ENCODE results near the gene ZCCHC4. TPM values are rescaled to one million over a fixed set of nuclear protein-coding genes. Genes with fewer than 3 reads are reported as not detected.
"Not testable (repeated sequence)": the region's sequence is repeated elsewhere in the genome, so short reads cannot be mapped to it uniquely, and the experiment has no call there.

Gene ZCCHC4
- total RNA-seq, 2 experiments from 2014 or later, result 11.7 to 12.3 TPM

- Mint-ChIP-seq H3K27me3 (no peaks in the 10 kb centered on the region), H3K9me3 (ENCODE audit: low read depth) (no peaks in the 10 kb centered on the region), H3K4me3 (no peak overlapping the region), H3K4me1 (peaks cover 33% of the 10 kb centered on the region), H3K36me3 (ENCODE audit: low read depth) (peaks cover 30% of the 10 kb centered on the region), H3K27ac (peak overlapping the region; percentile 89)
- POLR2A ChIA-PET, result interaction anchor here (1.2 to 1.6 kb wide), 2 partner anchors 9 to 162 kb away, joined by 4 to 9 read pairs; partner anchors contain the start of genes SEPSECS and ZCCHC4
- CTCF ChIA-PET, result interaction anchor here (0.6 kb wide), 1 partner anchor 36 kb away, joined by 3 read pairs; no protein-coding TSS in a partner anchor
- ATAC-seq (peak; percentile 30), DNase-seq (no peak)
- intact Hi-C loops (cut with DNase I, micrococcal nuclease), result loop anchor here in 1 of 2 experiments (2.0 to 5.0 kb wide), 4 partner anchors 55 to 161 kb away; partner anchors contain the start of genes ANAPC4, PI4K2B and SEPSECS
Observed at GRCh38 chr4:25321703-25322102, 9.1 kb downstream of the ZCCHC4 start.

- peaks cover 12% of the 10 kb centered on the region for H3K4me1 Mint-ChIP-seq
- ATAC-seq; intact Hi-C loops (cut with DNase I, micrococcal nuclease); H3K9me3 Mint-ChIP-seq (ENCODE audit: low read depth); H3K27me3 Mint-ChIP-seq; H3K4me3 Mint-ChIP-seq; DNase-seq; H3K27ac Mint-ChIP-seq; H3K36me3 Mint-ChIP-seq (ENCODE audit: low read depth); POLR2A ChIA-PET: not testable (repeated sequence)
- CTCF ChIA-PET, result interaction anchor here (0.6 to 0.9 kb wide), 2 partner anchors 16 to 50 kb away, joined by 3 to 4 read pairs; partner anchors contain the start of gene ZCCHC4
Observed at GRCh38 chr4:25328463-25328862, 15.9 kb downstream of the ZCCHC4 start.

DNA sequence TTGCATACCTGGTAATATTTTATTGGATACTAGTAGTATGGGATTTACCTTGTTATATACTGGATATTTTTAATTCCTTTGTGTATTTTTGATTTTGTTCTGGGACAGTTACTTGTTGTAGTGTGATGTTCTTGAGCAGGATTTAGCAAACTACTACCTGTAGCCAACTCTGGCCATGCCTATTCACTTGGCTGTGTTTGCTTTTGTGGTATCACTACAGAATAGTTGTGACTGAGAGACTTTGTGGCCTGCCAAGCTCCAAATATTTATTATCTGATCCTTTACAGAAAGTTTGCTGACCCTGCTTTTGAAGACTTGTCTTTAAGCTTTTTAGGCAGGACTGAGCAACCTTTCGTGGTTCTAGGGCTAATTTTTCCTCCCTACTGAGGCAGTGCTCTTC lies 17.8 kb downstream of the ZCCHC4 start:
- DNase-seq (no peak), ATAC-seq (no peak)
- POLR2A ChIA-PET, result no interaction called here
- intact Hi-C loops (cut with DNase I, micrococcal nuclease), result no loop called here
- H3K27me3 Mint-ChIP-seq, result no peaks in the 10 kb centered on the region
- no peaks in the 10 kb centered on the region for H3K9me3 Mint-ChIP-seq (ENCODE audit: low read depth)
- H3K36me3 Mint-ChIP-seq (ENCODE audit: low read depth), result peaks cover 7% of the 10 kb centered on the region
- H3K4me1 Mint-ChIP-seq, result peaks cover 12% of the 10 kb centered on the region
- peak overlapping the region; percentile 85 for H3K27ac Mint-ChIP-seq
- H3K4me3 Mint-ChIP-seq, result no peak overlapping the region
- CTCF ChIA-PET, result interaction anchor here (1.0 to 3.8 kb wide), 5 partner anchors 12 to 170 kb away, joined by 3 to 25 read pairs (median 4); partner anchors contain the start of genes SEPSECS and ZCCHC4

GRCh38 chr4:25330905-25331808 lies 18.6 kb downstream of the ZCCHC4 start:
- peak overlapping the region; percentile 85 for H3K27ac Mint-ChIP-seq
- no peaks in the 10 kb centered on the region for H3K9me3 Mint-ChIP-seq (ENCODE audit: low read depth)
- H3K36me3 Mint-ChIP-seq (ENCODE audit: low read depth), result peaks cover 4% of the 10 kb centered on the region
- intact Hi-C loops (cut with DNase I, micrococcal nuclease), result no loop called here
- H3K4me3 Mint-ChIP-seq, result peak overlapping the region; percentile 61
- H3K4me1 Mint-ChIP-seq, result peaks cover 12% of the 10 kb centered on the region
- ChIA-PET POLR2A (interaction anchor here (0.8 kb wide), 1 partner anchor 19 kb away, joined by 3 read pairs; the partner anchor contains the start of gene ZCCHC4), CTCF (interaction anchor here (0.6 to 3.8 kb wide), 7 partner anchors 8 to 523 kb away, joined by 3 to 25 read pairs (median 4); partner anchors contain the start of gene ZCCHC4)
- no peaks in the 10 kb centered on the region for H3K27me3 Mint-ChIP-seq
- DNase-seq (no peak), ATAC-seq (peak; percentile 93)

GRCh38 chr4:25343671-25344070 lies 31.1 kb downstream of the ZCCHC4 start:
- peaks cover 5% of the 10 kb centered on the region for H3K4me1 Mint-ChIP-seq

GRCh38 chr4:25345744-25346143 lies 33.2 kb downstream of the ZCCHC4 start:
- Mint-ChIP-seq H3K4me1 (peaks cover 5% of the 10 kb centered on the region), H3K36me3 (ENCODE audit: low read depth) (peaks cover 11% of the 10 kb centered on the region), H3K27ac (no peak overlapping the region), H3K27me3 (no peaks in the 10 kb centered on the region), H3K9me3 (ENCODE audit: low read depth) (no peaks in the 10 kb centered on the region), H3K4me3 (no peak overlapping the region)
- ATAC-seq (no peak), DNase-seq (no peak)
- POLR2A ChIA-PET, result no interaction called here
- intact Hi-C loops (cut with DNase I, micrococcal nuclease), result no loop called here
- CTCF ChIA-PET, result interaction anchor here (1.0 to 1.5 kb wide), 4 partner anchors 9 to 33 kb away, joined by 3 to 4 read pairs (median 3); partner anchors contain the start of gene ZCCHC4

More at GRCh38 chr4:25343671-25344070, 31.1 kb downstream of the ZCCHC4 start:
- intact Hi-C loops (cut with DNase I, micrococcal nuclease), result no loop called here
- ATAC-seq (no peak), DNase-seq (no peak)
- Mint-ChIP-seq H3K27me3 (no peaks in the 10 kb centered on the region), H3K27ac (no peak overlapping the region), H3K4me3 (no peak overlapping the region), H3K9me3 (ENCODE audit: low read depth) (no peaks in the 10 kb centered on the region), H3K36me3 (ENCODE audit: low read depth) (peaks cover 9% of the 10 kb centered on the region)
- POLR2A ChIA-PET, result no interaction called here
- CTCF ChIA-PET, result no interaction called here

DNA sequence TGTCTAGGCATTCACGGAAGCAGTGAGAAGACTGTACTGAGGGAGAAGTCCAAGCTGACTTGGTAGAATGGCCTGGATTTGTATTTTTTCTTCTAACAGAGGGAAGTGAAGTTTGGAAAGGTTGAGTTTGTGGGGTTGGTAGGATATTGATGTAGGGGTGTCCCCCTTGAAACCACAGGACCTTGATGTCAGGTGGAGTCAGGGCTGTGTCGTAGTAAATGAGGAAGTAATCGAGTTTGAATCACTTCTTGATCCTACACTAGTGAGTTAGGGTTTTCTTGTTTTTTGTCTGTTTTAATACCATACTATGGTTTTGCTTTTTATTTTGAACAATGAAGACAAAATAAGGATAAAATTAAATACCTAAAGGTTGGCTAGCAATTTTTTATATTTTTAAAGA lies 34.3 kb downstream of the ZCCHC4 start:
- H3K4me3 Mint-ChIP-seq, result no peak overlapping the region
- CTCF ChIA-PET, result interaction anchor here (0.9 to 1.5 kb wide), 4 partner anchors 9 to 34 kb away, joined by 3 to 4 read pairs (median 4); partner anchors contain the start of gene ZCCHC4
- ATAC-seq, result peak; percentile 82

GRCh38 chr4:25347473-25347872 lies 34.9 kb downstream of the ZCCHC4 start:
- intact Hi-C loops (cut with DNase I, micrococcal nuclease), result no loop called here
- no peaks in the 10 kb centered on the region for H3K9me3 Mint-ChIP-seq (ENCODE audit: low read depth)
- H3K4me3 Mint-ChIP-seq, result no peak overlapping the region
- DNase-seq, result no peak
- H3K36me3 Mint-ChIP-seq (ENCODE audit: low read depth), result peaks cover 8% of the 10 kb centered on the region
- POLR2A ChIA-PET, result no interaction called here
- H3K4me1 Mint-ChIP-seq, result peaks cover 5% of the 10 kb centered on the region
- no peak for ATAC-seq
- no peak overlapping the region for H3K27ac Mint-ChIP-seq
- CTCF ChIA-PET, result interaction anchor here (0.9 to 1.4 kb wide), 2 partner anchors 8 to 18 kb away, joined by 3 to 4 read pairs; no protein-coding TSS in a partner anchor
- no peaks in the 10 kb centered on the region for H3K27me3 Mint-ChIP-seq

More for the DNA sequence above, 34.3 kb downstream of the ZCCHC4 start:
- POLR2A ChIA-PET, result no interaction called here
- intact Hi-C loops (cut with DNase I, micrococcal nuclease), result no loop called here
- peak overlapping the region; percentile 59 for H3K27ac Mint-ChIP-seq
- no peak for DNase-seq
- peaks cover 5% of the 10 kb centered on the region for H3K4me1 Mint-ChIP-seq
- peaks cover 8% of the 10 kb centered on the region for H3K36me3 Mint-ChIP-seq (ENCODE audit: low read depth)
- no peaks in the 10 kb centered on the region for H3K9me3 Mint-ChIP-seq (ENCODE audit: low read depth)
- H3K27me3 Mint-ChIP-seq, result no peaks in the 10 kb centered on the region

DNA sequence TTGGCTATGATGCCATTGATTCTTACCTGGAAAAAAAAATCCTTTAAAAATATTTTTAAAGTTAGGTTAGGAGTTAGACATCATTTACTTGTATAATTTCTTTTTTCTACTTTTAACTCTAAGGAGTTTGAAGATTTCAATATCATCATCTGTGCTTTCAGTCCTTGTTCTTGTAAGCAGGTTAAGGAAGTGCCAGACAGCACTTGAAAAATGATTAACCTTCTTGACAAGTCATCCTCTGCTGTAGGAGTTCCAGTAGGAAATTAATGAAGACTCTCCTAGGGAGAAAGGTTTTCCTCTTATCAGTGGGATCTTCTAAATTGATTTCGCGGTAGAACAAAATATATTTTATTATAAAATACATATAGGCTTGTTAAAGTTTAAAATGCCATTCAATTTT lies 35.4 kb downstream of the ZCCHC4 start:
- POLR2A ChIA-PET, result no interaction called here
- intact Hi-C loops (cut with DNase I, micrococcal nuclease), result no loop called here
- DNase-seq (no peak), ATAC-seq (no peak)
- no peaks in the 10 kb centered on the region for H3K27me3 Mint-ChIP-seq
- no peaks in the 10 kb centered on the region for H3K9me3 Mint-ChIP-seq (ENCODE audit: low read depth)
- CTCF ChIA-PET, result interaction anchor here (1.4 kb wide), 1 partner anchor 18 kb away, joined by 4 read pairs; no protein-coding TSS in a partner anchor
- no peak overlapping the region for H3K27ac Mint-ChIP-seq
- H3K4me3 Mint-ChIP-seq, result no peak overlapping the region
- peaks cover 5% of the 10 kb centered on the region for H3K4me1 Mint-ChIP-seq
- H3K36me3 Mint-ChIP-seq (ENCODE audit: low read depth), result peaks cover 8% of the 10 kb centered on the region

DNA sequence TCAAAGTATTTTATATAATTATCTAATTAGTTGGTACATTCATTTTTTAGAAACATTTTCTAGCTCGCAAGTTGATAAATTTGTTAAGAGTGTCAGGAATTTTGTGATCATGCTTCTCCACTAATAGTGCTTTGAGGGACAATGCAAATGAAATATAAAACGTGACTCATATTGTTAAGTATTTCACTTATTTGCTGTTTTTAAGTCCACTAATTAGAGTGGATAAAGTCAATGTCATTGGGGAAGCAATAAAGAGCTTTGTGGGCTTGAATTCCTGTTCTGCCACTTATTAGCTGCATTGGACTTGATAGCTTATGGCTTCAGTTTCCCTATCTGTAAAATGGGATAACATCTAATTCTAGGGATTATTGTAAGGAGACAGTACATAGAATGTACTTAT lies 38.0 kb downstream of the ZCCHC4 start:
- ATAC-seq, result no peak
- Mint-ChIP-seq H3K27ac (no peak overlapping the region), H3K4me1 (peaks cover 5% of the 10 kb centered on the region), H3K27me3 (no peaks in the 10 kb centered on the region), H3K4me3 (no peak overlapping the region), H3K9me3 (ENCODE audit: low read depth) (no peaks in the 10 kb centered on the region), H3K36me3 (ENCODE audit: low read depth) (peaks cover 6% of the 10 kb centered on the region)
- no peak for DNase-seq
- POLR2A ChIA-PET, result no interaction called here
- CTCF ChIA-PET, result interaction anchor here (1.2 to 1.9 kb wide), 3 partner anchors 15 to 218 kb away, joined by 3 to 6 read pairs (median 4); no protein-coding TSS in a partner anchor
- intact Hi-C loops (cut with DNase I, micrococcal nuclease), result no loop called here

DNA sequence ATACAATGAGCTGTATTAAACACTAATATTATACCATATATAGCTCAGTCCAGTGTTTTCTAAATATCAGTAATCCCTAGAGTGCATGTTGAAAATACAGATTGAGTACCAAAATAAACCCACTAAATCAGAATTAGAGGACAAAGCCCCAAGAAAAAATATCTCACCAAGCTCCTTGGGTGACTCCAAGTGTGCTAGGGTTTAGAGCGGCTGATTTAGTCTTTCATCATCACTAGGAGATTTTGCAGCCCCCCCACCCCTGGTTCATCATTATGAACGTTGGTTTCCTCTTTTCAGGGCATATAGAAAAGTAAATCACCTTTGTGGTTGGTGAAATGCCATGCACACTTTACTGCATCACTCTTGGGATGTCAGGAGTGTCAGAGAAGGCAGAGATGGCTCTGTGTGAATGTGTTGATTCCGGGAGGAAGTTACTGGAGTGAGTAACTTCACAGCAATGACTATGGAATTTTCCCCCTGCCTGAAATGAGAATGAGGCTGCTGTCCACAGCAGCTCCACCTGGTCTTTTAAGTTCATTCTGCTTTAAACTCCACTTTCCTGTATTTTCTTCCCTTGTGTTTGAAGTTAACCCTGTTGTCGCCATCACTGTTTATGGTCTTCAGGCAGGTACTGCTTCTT lies 39.3 kb downstream of the ZCCHC4 start:
- Mint-ChIP-seq H3K4me3 (no peak overlapping the region), H3K36me3 (ENCODE audit: low read depth) (peaks cover 6% of the 10 kb centered on the region), H3K9me3 (ENCODE audit: low read depth) (no peaks in the 10 kb centered on the region), H3K27me3 (no peaks in the 10 kb centered on the region), H3K27ac (no peak overlapping the region), H3K4me1 (peaks cover under 1% of the 10 kb centered on the region)
- intact Hi-C loops (cut with DNase I, micrococcal nuclease), result no loop called here
- ChIA-PET POLR2A (no interaction called here), CTCF (interaction anchor here (0.6 to 1.9 kb wide), 5 partner anchors 13 to 220 kb away, joined by 3 to 6 read pairs (median 3); partner anchors contain the start of gene SEPSECS)
- ATAC-seq, result no peak
- DNase-seq, result no peak

Measured in activated CD4-positive, alpha-beta T cell treated with anti-CD3 and anti-CD28 coated beads for 36 hours (primary cell).